SK-N-SH (cell line): Measurements from ENCODE around the gene KCNS1. TPM values are rescaled to one million over a fixed set of nuclear protein-coding genes. Genes with fewer than 3 reads are reported as not detected.

Experiments used
- CTCF ChIA-PET: fragments of 300-600, 350-600 bp; formaldehyde crosslinking; extraction: SDS; loops from one replicate; lab custom pipeline; 2021; lab: Yijun Ruan, JAX
- POLR2A ChIA-PET: fragments of 350-600 bp; sonication (Branson Sonifier 250); formaldehyde crosslinking; extraction: SDS; loops from one replicate; lab custom pipeline; 2020; ENCODE audit warnings: antibody characterized with exemption, inconsistent platforms; lab: Yijun Ruan, JAX
- DNase-seq: peaks from one replicate; pipeline ENCODE4 v3.0.0; 2012
- H2AFZ ChIP-seq: fragments of 200-600 bp; sonication (generic); 2 replicates; pipeline ENCODE4 v1.8.1; 2016; ENCODE audit warnings: antibody characterized with exemption, mild to moderate bottlenecking, low read depth
- H3F3A ChIP-seq: fragments of 200-600 bp; sonication (generic); replicated peaks from 2 replicates; pipeline ENCODE3; 2016; ENCODE audit warnings: antibody characterized with exemption, mild to moderate bottlenecking; ENCODE audit not compliant: insufficient read depth
- H3K27ac ChIP-seq, 2 experiments: fragments of 200-500 bp in 1 of 2; fragments of 200-600 bp in 1 of 2; sonication (Bioruptor generic) in 1 of 2; sonication (generic), shearing (Covaris generic) in 1 of 2; 2 replicates each; pipeline versions ENCODE4 v1.5.1 to v1.6.1; 2014 to 2016; ENCODE audit warnings: low read depth in 2 of 2, inconsistent platforms in 1 of 2, low read length in 1 of 2, mild to moderate bottlenecking in 1 of 2, mixed read lengths in 1 of 2
- H3K27me3 ChIP-seq: fragments of 200-600 bp; sonication (generic), shearing (Covaris generic); 2 replicates; pipeline ENCODE4 v1.6.1; 2016; ENCODE audit warnings: mixed run types; ENCODE audit not compliant: insufficient read depth
- H3K36me3 ChIP-seq, 2 experiments: fragments of 200-500 bp in 1 of 2; fragments of 200-600 bp in 1 of 2; sonication (Bioruptor generic) in 1 of 2; sonication (generic) in 1 of 2; replicated peaks in 1 of 2; 2 replicates each; pipeline versions ENCODE3 to v1.5.1; 2014 to 2016; ENCODE audit warnings: low read length in 1 of 2, mild to moderate bottlenecking in 1 of 2; ENCODE audit not compliant: insufficient read depth in 2 of 2, control insufficient read depth in 1 of 2
- H3K4me1 ChIP-seq, 2 experiments: fragments of 200-500 bp in 1 of 2; fragments of 200-600 bp in 1 of 2; sonication (Bioruptor generic) in 1 of 2; sonication (generic), shearing (Covaris generic) in 1 of 2; 2 replicates each; pipeline versions ENCODE4 v1.5.1 to v1.6.1; 2014 to 2016; ENCODE audit warnings: low read depth in 1 of 2, low read length in 1 of 2, mixed run types in 1 of 2; ENCODE audit not compliant: insufficient read depth in 2 of 2, control insufficient read depth in 1 of 2
- H3K4me2 ChIP-seq: fragments of 200-600 bp; sonication (generic), shearing (Covaris generic); 2 replicates; pipeline ENCODE4 v1.6.1; 2017; ENCODE audit warnings: mixed run types
- H3K4me3 ChIP-seq, 2 experiments: fragments of 200-500 bp in 1 of 2; fragments of 200-600 bp in 1 of 2; sonication (Bioruptor generic) in 1 of 2; sonication (generic), shearing (Covaris generic) in 1 of 2; 2 replicates each; pipeline versions ENCODE4 v1.5.1 to v1.8.1; 2014 to 2016; ENCODE audit warnings: low read depth in 2 of 2, inconsistent platforms in 1 of 2, low read length in 1 of 2, mild to moderate bottlenecking in 1 of 2, mixed read lengths in 1 of 2, moderate library complexity in 1 of 2
- H3K79me2 ChIP-seq: fragments of 200-600 bp; sonication (generic); 2 replicates; pipeline ENCODE4 v1.8.1; 2017; ENCODE audit warnings: mild to moderate bottlenecking; ENCODE audit not compliant: insufficient read depth
- H3K9ac ChIP-seq: fragments of 200-600 bp; sonication (generic); 2 replicates; pipeline ENCODE4 v1.6.1; 2017; ENCODE audit warnings: mixed run types
- H3K9me2 ChIP-seq: fragments of 200-600 bp; sonication (generic); 2 replicates; pipeline ENCODE4 v1.6.1; 2017; ENCODE audit warnings: mixed run types
- H3K9me3 ChIP-seq: fragments of 200-600 bp; sonication (generic); 2 replicates; pipeline ENCODE4 v1.6.1; 2017; ENCODE audit warnings: mixed run types, mild to moderate bottlenecking, moderate library complexity
- H4K20me1 ChIP-seq: fragments of 200-600 bp; sonication (generic); 2 replicates; pipeline ENCODE4 v1.6.1; 2017; ENCODE audit warnings: mild to moderate bottlenecking, mixed run types; ENCODE audit not compliant: insufficient read depth
- CHD2 ChIP-seq: fragments of 150-350 bp; IDR thresholded peaks from 2 replicates; pipeline ENCODE4 v1.6.1; 2018; ENCODE audit warnings: low read length; ENCODE audit not compliant: partially characterized antibody
- CTCF ChIP-seq: fragments of 200-600 bp; sonication (generic); IDR thresholded peaks from 2 replicates; pipeline ENCODE4 v1.6.1; 2017; ENCODE audit warnings: antibody characterized with exemption, mild to moderate bottlenecking, moderate library complexity
- EZH2phosphoT487 ChIP-seq: fragments of 200-600 bp; sonication (generic); IDR thresholded peaks from 2 replicates; pipeline ENCODE4 v1.6.1; 2017; ENCODE audit warnings: low read depth, mixed run types, mild to moderate bottlenecking, antibody characterized with exemption, moderate library complexity, borderline replicate concordance
- FOXJ3 ChIP-seq: sonication (generic); formaldehyde crosslinking; IDR thresholded peaks from 2 replicates; pipeline ENCODE4 v1.5.1; 2020; ENCODE audit warnings: mild to moderate bottlenecking, missing genetic modification reagents
- FOXM1 ChIP-seq: IDR thresholded peaks from 2 replicates; pipeline ENCODE4 v1.4.0; 2012; ENCODE audit warnings: low read depth, mild to moderate bottlenecking
- GATA2 ChIP-seq: sonication (generic); formaldehyde crosslinking; IDR thresholded peaks from 2 replicates; pipeline ENCODE4 v1.5.0; 2020; ENCODE audit warnings: mild to moderate bottlenecking, missing genetic modification reagents
- JUND ChIP-seq: IDR thresholded peaks from 2 replicates; pipeline ENCODE4 v1.4.0; 2012
- MXI1 ChIP-seq: IDR thresholded peaks from 2 replicates; pipeline ENCODE4 v1.6.1; 2012; ENCODE audit warnings: mild to moderate bottlenecking, low read depth, low read length, improper control_type of control experiment
- NRF1 ChIP-seq: IDR thresholded peaks from 2 replicates; pipeline ENCODE4 v1.6.1; 2012; ENCODE audit warnings: low read depth, mild to moderate bottlenecking, low read length
- POLR2AphosphoS5 ChIP-seq: IDR thresholded peaks from 2 replicates; pipeline ENCODE4 v1.6.1; 2012; ENCODE audit warnings: low read depth, low read length
- RAD21 ChIP-seq: IDR thresholded peaks from 2 replicates; pipeline ENCODE4 v1.6.1; 2012; ENCODE audit warnings: mild to moderate bottlenecking, low read length
- RFX5 ChIP-seq: IDR thresholded peaks from 2 replicates; pipeline ENCODE4 v1.6.1; 2012; ENCODE audit warnings: mild to moderate bottlenecking, improper control_type of control experiment, low read length
- RXRA ChIP-seq: IDR thresholded peaks from 2 replicates; pipeline ENCODE4 v1.4.0; 2012; ENCODE audit warnings: low read depth, mild to moderate bottlenecking, borderline replicate concordance
- SMC3 ChIP-seq: IDR thresholded peaks from 2 replicates; pipeline ENCODE4 v1.6.1; 2012; ENCODE audit warnings: low read depth, low read length, improper control_type of control experiment
- TAF1 ChIP-seq: IDR thresholded peaks from 2 replicates; pipeline ENCODE4 v1.6.1; 2012; ENCODE audit warnings: low read depth, mild to moderate bottlenecking, low read length, moderate library complexity, borderline replicate concordance
- TEAD4 ChIP-seq: IDR thresholded peaks from 2 replicates; pipeline ENCODE4 v1.4.0; 2012; ENCODE audit warnings: mild to moderate bottlenecking, borderline replicate concordance; ENCODE audit not compliant: insufficient read depth
- USF1 ChIP-seq: IDR thresholded peaks from 2 replicates; pipeline ENCODE4 v1.4.0; 2012; ENCODE audit warnings: low read depth, borderline replicate concordance
- WGBS: methylation state at CpG from one replicate; pipeline ENCODE4 v1.1.6; 2017; ENCODE audit warnings: low lambda C conversion rate; 5-methylcytosine and 5-hydroxymethylcytosine counted together
- polyA plus RNA-seq, 3 experiments: library from polyadenylated mRNA; depleted of rRNA; stranded (reverse); fragments of >200 nt; gene quantifications; 2 replicates each; pipeline ENCODE4 v1.2.3, GENCODE V29; 2012
- TF ChIP-seq, protein P1 (sequence below): fragments of 150-350 bp; IDR thresholded peaks from 2 replicates; pipeline ENCODE4 v1.6.1; 2016; ENCODE audit warnings: mild to moderate bottlenecking, low read depth, low read length
- TF ChIP-seq, protein P2 (sequence below): fragments of 150-350 bp; IDR thresholded peaks from 2 replicates; pipeline ENCODE4 v1.6.1; 2017; ENCODE audit warnings: antibody characterized with exemption, low read length, low read depth, borderline replicate concordance
- TF ChIP-seq, protein P3 (sequence below): IDR thresholded peaks from 2 replicates; pipeline ENCODE4 v1.6.1; 2012; ENCODE audit warnings: mild to moderate bottlenecking, low read depth, low read length, moderate library complexity

KCNS1 gene
- polyA plus RNA-seq, 1 of the 3 experiments (the other 2 are of a cell fraction) = 0.07 TPM

- Histone ChIP-seq H4K20me1 (no peaks in the 10 kb centered on the region), H3K4me1 (no peaks in the 10 kb centered on the region), H3K4me2 (no peak within 1 kb of the TSS), H3K9ac (no peak within 1 kb of the TSS), H3K27ac (no peak within 1 kb of the TSS), H3K4me3 (no peak within 1 kb of the TSS), H3K27me3 (no peaks in the 10 kb centered on the region; the same call in 1 of the 2 replicates), H3K79me2 (no peaks in the 10 kb centered on the region), H3K9me3 (no peaks in the 10 kb centered on the region), H2AFZ (no peak within 1 kb of the TSS), H3K9me2 (no peaks in the 10 kb centered on the region), H3F3A (no peaks in the 10 kb centered on the region), H3K36me3 (no peaks in the 10 kb centered on the region)
- WGBS = 61% methylated on average over 16 of the region's 16 CpGs
- ChIA-PET CTCF (interaction anchor here (1.2 to 13.3 kb wide), 3 partner anchors 20 to 71 kb away, joined by 7 to 158 read pairs (median 20); no protein-coding TSS in a partner anchor), POLR2A (no interaction called here)
- DNase-seq = no peak
- TF ChIP-seq TEAD4 (no peak), POLR2AphosphoS5 (no peak), USF1 (no peak), SMC3 (no peak), JUND (no peak), GATA2 (CRISPR knock-in tag) (no peak), FOXJ3 (no peak), MXI1 (no peak), RFX5 (no peak), EZH2phosphoT487 (no peak), FOXM1 (no peak), NRF1 (no peak), RXRA (no peak), TAF1 (no peak), CTCF (no peak), CHD2 (no peak), RAD21 (no peak)
- TF ChIP-seq, protein P1, sequence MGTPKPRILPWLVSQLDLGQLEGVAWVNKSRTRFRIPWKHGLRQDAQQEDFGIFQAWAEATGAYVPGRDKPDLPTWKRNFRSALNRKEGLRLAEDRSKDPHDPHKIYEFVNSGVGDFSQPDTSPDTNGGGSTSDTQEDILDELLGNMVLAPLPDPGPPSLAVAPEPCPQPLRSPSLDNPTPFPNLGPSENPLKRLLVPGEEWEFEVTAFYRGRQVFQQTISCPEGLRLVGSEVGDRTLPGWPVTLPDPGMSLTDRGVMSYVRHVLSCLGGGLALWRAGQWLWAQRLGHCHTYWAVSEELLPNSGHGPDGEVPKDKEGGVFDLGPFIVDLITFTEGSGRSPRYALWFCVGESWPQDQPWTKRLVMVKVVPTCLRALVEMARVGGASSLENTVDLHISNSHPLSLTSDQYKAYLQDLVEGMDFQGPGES = no peak
- TF ChIP-seq, protein P2, sequence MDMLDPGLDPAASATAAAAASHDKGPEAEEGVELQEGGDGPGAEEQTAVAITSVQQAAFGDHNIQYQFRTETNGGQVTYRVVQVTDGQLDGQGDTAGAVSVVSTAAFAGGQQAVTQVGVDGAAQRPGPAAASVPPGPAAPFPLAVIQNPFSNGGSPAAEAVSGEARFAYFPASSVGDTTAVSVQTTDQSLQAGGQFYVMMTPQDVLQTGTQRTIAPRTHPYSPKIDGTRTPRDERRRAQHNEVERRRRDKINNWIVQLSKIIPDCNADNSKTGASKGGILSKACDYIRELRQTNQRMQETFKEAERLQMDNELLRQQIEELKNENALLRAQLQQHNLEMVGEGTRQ = no peak
- TF ChIP-seq, protein P3, sequence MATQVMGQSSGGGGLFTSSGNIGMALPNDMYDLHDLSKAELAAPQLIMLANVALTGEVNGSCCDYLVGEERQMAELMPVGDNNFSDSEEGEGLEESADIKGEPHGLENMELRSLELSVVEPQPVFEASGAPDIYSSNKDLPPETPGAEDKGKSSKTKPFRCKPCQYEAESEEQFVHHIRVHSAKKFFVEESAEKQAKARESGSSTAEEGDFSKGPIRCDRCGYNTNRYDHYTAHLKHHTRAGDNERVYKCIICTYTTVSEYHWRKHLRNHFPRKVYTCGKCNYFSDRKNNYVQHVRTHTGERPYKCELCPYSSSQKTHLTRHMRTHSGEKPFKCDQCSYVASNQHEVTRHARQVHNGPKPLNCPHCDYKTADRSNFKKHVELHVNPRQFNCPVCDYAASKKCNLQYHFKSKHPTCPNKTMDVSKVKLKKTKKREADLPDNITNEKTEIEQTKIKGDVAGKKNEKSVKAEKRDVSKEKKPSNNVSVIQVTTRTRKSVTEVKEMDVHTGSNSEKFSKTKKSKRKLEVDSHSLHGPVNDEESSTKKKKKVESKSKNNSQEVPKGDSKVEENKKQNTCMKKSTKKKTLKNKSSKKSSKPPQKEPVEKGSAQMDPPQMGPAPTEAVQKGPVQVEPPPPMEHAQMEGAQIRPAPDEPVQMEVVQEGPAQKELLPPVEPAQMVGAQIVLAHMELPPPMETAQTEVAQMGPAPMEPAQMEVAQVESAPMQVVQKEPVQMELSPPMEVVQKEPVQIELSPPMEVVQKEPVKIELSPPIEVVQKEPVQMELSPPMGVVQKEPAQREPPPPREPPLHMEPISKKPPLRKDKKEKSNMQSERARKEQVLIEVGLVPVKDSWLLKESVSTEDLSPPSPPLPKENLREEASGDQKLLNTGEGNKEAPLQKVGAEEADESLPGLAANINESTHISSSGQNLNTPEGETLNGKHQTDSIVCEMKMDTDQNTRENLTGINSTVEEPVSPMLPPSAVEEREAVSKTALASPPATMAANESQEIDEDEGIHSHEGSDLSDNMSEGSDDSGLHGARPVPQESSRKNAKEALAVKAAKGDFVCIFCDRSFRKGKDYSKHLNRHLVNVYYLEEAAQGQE = no peak
Measured at GRCh38 chr20:45114465-45115385, 13.8 kb upstream of the KCNS1 start, which contains the start of gene WFDC5. WFDC5 (minus strand) TSS chr20:45115174; CDS start chr20:45115083, 91 bp downstream.
